ENCODE data around the gene TPX2. TPM values are rescaled to one million over a fixed set of nuclear protein-coding genes. Genes with fewer than 3 reads are reported as not detected.

The TPX2 gene
- total and polyA plus RNA-seq, 2 of the 8 experiments (the other 6 are each of a cell fraction or from before 2014, with no cell fraction given), result 43.6 to 125 TPM

DNA sequence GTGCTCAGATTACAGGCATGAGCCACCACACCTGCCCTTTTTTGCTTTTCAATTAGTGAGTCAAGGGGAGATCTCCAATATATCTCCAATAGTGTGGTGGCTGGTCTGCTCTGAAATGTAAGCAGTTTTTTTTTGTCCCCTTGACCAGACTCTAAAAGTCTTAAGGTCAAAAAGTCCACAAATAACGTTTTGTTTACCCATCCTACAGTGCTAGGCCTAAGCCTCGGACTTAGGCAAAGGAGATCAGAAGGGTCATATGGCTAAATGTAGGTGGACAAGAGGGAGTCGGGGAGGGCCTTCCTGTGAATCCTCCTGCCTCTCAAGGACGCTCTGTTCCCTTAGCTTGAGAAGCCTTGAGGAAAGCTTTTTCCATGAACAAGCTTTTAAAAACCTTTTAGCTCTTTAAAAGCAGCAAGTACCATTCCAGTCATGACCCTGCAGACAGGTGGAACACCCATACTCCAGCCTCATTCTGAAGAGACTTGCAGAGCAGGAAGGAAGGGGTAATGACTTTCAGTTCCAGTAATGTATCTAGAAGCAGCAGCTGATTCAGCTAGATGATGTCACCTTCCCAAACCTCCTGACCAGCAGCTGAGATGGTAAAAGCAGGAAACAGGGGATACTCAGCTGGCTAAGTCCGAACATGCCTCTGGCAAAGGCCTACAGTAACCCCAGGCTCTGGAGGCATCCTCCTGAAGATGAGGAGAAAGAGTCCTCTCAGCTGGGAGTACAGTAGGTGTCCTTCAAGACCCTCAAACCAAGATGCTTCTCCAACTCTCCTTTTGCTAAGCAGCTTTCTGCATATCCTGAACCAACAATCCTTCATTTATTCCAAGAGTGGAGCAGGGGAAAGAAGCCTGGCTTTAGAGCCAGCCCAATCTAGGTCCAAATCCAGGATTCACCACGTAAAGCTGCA is 40.0 kb upstream of the TPX2 start:
- Histone ChIP-seq H3K36me3 (ENCODE audit: control insufficient read depth in 2 of 4, insufficient read depth in 4 of 4, low read length in 3 of 4) (peaks cover 0 to 3% (median 0%) of the 10 kb centered on the region in 4 experiments; a peak in 1 of 8 replicates), H4K20me1 (replicated peaks in 1 of 2; ENCODE audit: control insufficient read depth in 1 of 2, insufficient read depth in 2 of 2, low read length in 2 of 2) (peaks cover 0 to 2% of the 10 kb centered on the region in 2 experiments), H3K27ac (ENCODE audit: low read depth, low read length) (no peak overlapping the region), H3K56ac (replicated peaks; ENCODE audit: insufficient read length, low read depth, low read length) (no peak overlapping the region), H4K91ac (replicated peaks; ENCODE audit: insufficient read length, low read length) (no peak overlapping the region), H3K9me3 (ENCODE audit: insufficient read depth in 2 of 2, low read depth in 1 of 2, low read length in 1 of 2) (no peaks in the 10 kb centered on the region), H2BK5ac (ENCODE audit: low read depth, low read length) (peak overlapping the region; percentile 32; the same call in 1 of the 2 replicates), H3K79me1 (ENCODE audit: low read depth, low read length) (peaks cover 3% of the 10 kb centered on the region; the same call in 1 of the 2 replicates), H2AK5ac (ENCODE audit: low read depth, low read length) (no peak overlapping the region), H2BK15ac (ENCODE audit: low read length) (no peak overlapping the region; the same call in 1 of the 2 replicates), H3K9ac (replicated peaks in 1 of 4; ENCODE audit: extremely low read depth in 1 of 4, low read depth in 3 of 4, low read length in 3 of 4) (no peak overlapping the region), H2BK20ac (ENCODE audit: low read length) (no peak overlapping the region), H3K14ac (ENCODE audit: insufficient read length) (no peak overlapping the region), H2AFZ (ENCODE audit: low read length) (no peak overlapping the region), H3K18ac (ENCODE audit: extremely low read depth, low read length) (peak overlapping the region; percentile 24), H3K79me2 (ENCODE audit: control insufficient read depth in 1 of 2, insufficient read depth in 2 of 2, low read length in 2 of 2) (peaks cover 0 to 50% of the 10 kb centered on the region in 2 experiments; a peak in 2 of 4 replicates), H3K4me2 (ENCODE audit: insufficient read depth in 1 of 2, low read depth in 2 of 2, low read length in 2 of 2) (no peak overlapping the region), H3K4me1 (replicated peaks in 1 of 4; ENCODE audit: control insufficient read depth in 3 of 4, insufficient read depth in 4 of 4, low read length in 3 of 4) (peaks cover 9 to 15% (median 10%) of the 10 kb centered on the region in 4 experiments), H4K5ac (ENCODE audit: insufficient read length, low read depth, low read length) (no peak overlapping the region), H4K8ac (ENCODE audit: extremely low read depth, insufficient read depth, low read length) (no peak overlapping the region), H2BK120ac (replicated peaks; ENCODE audit: low read depth, low read length) (no peak overlapping the region), H3K23me2 (ENCODE audit: low read depth, low read length) (no peaks in the 10 kb centered on the region), H3K23ac (ENCODE audit: insufficient read length) (no peak overlapping the region), H3K4me3 (ENCODE audit: extremely low read depth in 1 of 4, insufficient read depth in 2 of 4, low read depth in 3 of 4, low read length in 4 of 4) (no peak overlapping the region), H3K27me3 (replicated peaks in 1 of 4; ENCODE audit: control insufficient read depth in 3 of 4, extremely low read depth in 1 of 4, insufficient read depth in 3 of 4, low read length in 3 of 4) (no peaks in the 10 kb centered on the region), H3K4ac (replicated peaks; ENCODE audit: insufficient read length, low read depth, low read length) (no peak overlapping the region), H2BK12ac (ENCODE audit: low read depth, low read length) (no peak overlapping the region)
- FAIRE-seq (no peak), DNase-seq (ENCODE audit: low read depth in 1 of 2, low spot score in 2 of 2) (no peak)
- WGBS, 2 experiments (ENCODE audit: extremely low coverage in 1 of 2, insufficient coverage in 1 of 2, insufficient read length in 1 of 2, insufficient replicate concordance in 2 of 2, low coverage in 1 of 2, low lambda C conversion rate in 2 of 2, missing lambda C conversion rate in 1 of 2), result 88% methylated on average over 6 of the region's 6 CpGs; no CpG with 5 or more reads in 1 of the 2 experiments
- ChIA-PET CTCF (ENCODE audit: partially characterized antibody) (interaction anchor here (0.9 to 6.2 kb wide), 7 partner anchors 10 to 137 kb away, joined by 3 to 40 read pairs (median 4); partner anchors contain the start of gene BCL2L1), POLR2A (ENCODE audit: partially characterized antibody) (interaction anchor here (0.7 to 4.8 kb wide), 13 partner anchors 8 to 126 kb away, joined by 3 to 35 read pairs (median 4); partner anchors contain the start of gene BCL2L1)
- TF ChIP-seq YY1 (IDR thresholded peaks at IDR 0.05; ENCODE audit: low read depth, low read length), result no peak
- TF ChIP-seq TEAD4 (IDR thresholded peaks at IDR 0.05; ENCODE audit: low read depth, low read length), result no peak
- no peak for TF ChIP-seq GABPA (IDR thresholded peaks at IDR 0.05; ENCODE audit: borderline replicate concordance, insufficient read depth, low read length)
